ENCODE measurements around the gene C11orf54. TPM values are rescaled to one million over a fixed set of nuclear protein-coding genes. Genes with fewer than 3 reads are reported as not detected.
"Not testable (repeated sequence)": the region's sequence is repeated elsewhere in the genome, so short reads cannot be mapped to it uniquely, and the experiment has no call there.

The C11orf54 gene
- total RNA-seq, 2 donors from 2014 or later: 43.8 to 72.8 TPM

- 77% methylated on average over 3 of the region's 3 CpGs for WGBS
- no peak for TF ChIP-seq POLR2A (IDR thresholded peaks at IDR 0.05)
- TF ChIP-seq POLR2AphosphoS5 (IDR thresholded peaks at IDR 0.05): no peak
- no peak for TF ChIP-seq CTCF (IDR thresholded peaks at IDR 0.05)
- H3K4me3 ChIP-seq: no peak overlapping the region
- H3K9me3 ChIP-seq: no peaks in the 10 kb centered on the region
- H3K4me1 ChIP-seq (replicated peaks): no peaks in the 10 kb centered on the region
- H3K27ac ChIP-seq: no peak overlapping the region
- DNase-seq (ENCODE audit: low spot score): no peak
- no peaks in the 10 kb centered on the region for H3K36me3 ChIP-seq
- intact Hi-C loops (cut with DNase I): no loop called here
- no peaks in the 10 kb centered on the region for H3K27me3 ChIP-seq (replicated peaks; ENCODE audit: insufficient read depth)
Measured at GRCh38 chr11:93767018-93767417, 25.5 kb downstream of the C11orf54 start.

- Histone ChIP-seq H3K4me3 (no peak overlapping the region), H3K27ac (no peak overlapping the region), H3K9me3 (no peaks in the 10 kb centered on the region), H3K4me1 (replicated peaks) (no peaks in the 10 kb centered on the region), H3K27me3 (replicated peaks; ENCODE audit: insufficient read depth) (no peaks in the 10 kb centered on the region), H3K36me3 (no peaks in the 10 kb centered on the region)
- no peak for DNase-seq (ENCODE audit: low spot score)
- 33% methylated on average over 1 of the region's 1 CpG for WGBS
- no peak for TF ChIP-seq CTCF (IDR thresholded peaks at IDR 0.05)
- no peak for TF ChIP-seq POLR2AphosphoS5 (IDR thresholded peaks at IDR 0.05)
- TF ChIP-seq POLR2A (IDR thresholded peaks at IDR 0.05): no peak
- intact Hi-C loops (cut with DNase I): no loop called here
Measured at GRCh38 chr11:93770160-93770559, 28.7 kb downstream of the C11orf54 start.

DNA sequence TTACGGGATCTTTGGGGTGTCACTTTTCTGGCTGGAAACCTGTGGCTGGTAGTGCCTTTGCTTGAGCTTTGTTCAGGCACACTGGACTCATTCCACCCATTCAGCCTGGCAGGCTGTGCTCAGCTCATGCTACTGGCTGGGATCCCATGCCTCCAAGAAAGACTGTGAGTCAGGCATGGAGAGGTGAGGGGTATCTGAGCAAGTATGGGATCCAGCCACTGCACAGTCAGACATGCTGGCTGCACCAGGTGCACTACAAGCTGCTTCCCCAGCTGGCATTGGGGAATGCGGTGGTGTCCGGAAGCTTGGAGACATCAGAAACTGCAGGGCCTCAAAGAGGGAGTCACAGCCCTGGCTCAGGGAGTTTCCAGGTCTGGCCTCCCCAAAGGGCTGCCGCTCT is 30.7 kb downstream of the C11orf54 start:
- H3K9me3 ChIP-seq: no peaks in the 10 kb centered on the region
- no peak for TF ChIP-seq POLR2A (IDR thresholded peaks at IDR 0.05)
- H3K27me3 ChIP-seq (replicated peaks; ENCODE audit: insufficient read depth): no peaks in the 10 kb centered on the region
- H3K4me3 ChIP-seq: no peak overlapping the region
- WGBS: 96% methylated on average over 4 of the region's 4 CpGs
- no peak for DNase-seq (ENCODE audit: low spot score)
- no peaks in the 10 kb centered on the region for H3K4me1 ChIP-seq (replicated peaks)
- no peak overlapping the region for H3K27ac ChIP-seq
- no peaks in the 10 kb centered on the region for H3K36me3 ChIP-seq
- intact Hi-C loops (cut with DNase I): no loop called here

DNA sequence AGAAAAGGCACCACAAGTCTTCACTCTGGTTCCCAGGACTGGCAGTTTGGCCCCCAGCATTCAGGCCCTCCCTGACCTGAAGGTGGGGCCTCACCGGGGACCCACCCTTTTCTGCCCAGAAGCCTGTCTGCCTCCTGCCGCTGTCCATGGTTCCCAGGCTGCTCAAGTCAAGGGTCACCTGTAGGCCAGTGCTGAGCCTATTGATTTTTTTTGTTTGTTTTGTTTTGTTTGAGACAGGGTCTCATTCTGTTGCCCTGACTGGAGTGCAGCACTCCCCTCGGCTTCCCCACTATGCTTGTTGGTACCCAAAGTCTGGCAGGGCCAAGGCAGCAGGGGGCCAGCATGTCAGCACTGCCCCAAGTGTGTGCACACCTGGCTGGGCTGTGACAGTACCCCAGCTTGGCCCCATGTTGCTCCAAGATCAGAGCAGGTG is 31.6 kb downstream of the C11orf54 start:
- TF ChIP-seq POLR2A (IDR thresholded peaks at IDR 0.05): no peak
- TF ChIP-seq POLR2AphosphoS5 (IDR thresholded peaks at IDR 0.05): no peak
- TF ChIP-seq CTCF (IDR thresholded peaks at IDR 0.05): no peak
- intact Hi-C loops (cut with DNase I): no loop called here
- H3K4me1 ChIP-seq (replicated peaks): no peaks in the 10 kb centered on the region
- no peaks in the 10 kb centered on the region for H3K27me3 ChIP-seq (replicated peaks; ENCODE audit: insufficient read depth)
- H3K4me3 ChIP-seq: no peak overlapping the region
- no peak for DNase-seq (ENCODE audit: low spot score)
- no peak overlapping the region for H3K27ac ChIP-seq
- H3K36me3 ChIP-seq: no peaks in the 10 kb centered on the region
- no peaks in the 10 kb centered on the region for H3K9me3 ChIP-seq
- WGBS: 92% methylated on average over 3 of the region's 3 CpGs

GRCh38 chr11:93773601-93774200 is 32.2 kb downstream of the C11orf54 start:
- no peak for TF ChIP-seq POLR2AphosphoS5 (IDR thresholded peaks at IDR 0.05)
- no peak for TF ChIP-seq POLR2A (IDR thresholded peaks at IDR 0.05)
- TF ChIP-seq CTCF (IDR thresholded peaks at IDR 0.05): no peak
- no peaks in the 10 kb centered on the region for H3K4me1 ChIP-seq (replicated peaks)
- 93% methylated on average over 9 of the region's 10 CpGs for WGBS
- H3K36me3 ChIP-seq: no peaks in the 10 kb centered on the region
- no peak overlapping the region for H3K27ac ChIP-seq
- intact Hi-C loops (cut with DNase I): no loop called here
- no peaks in the 10 kb centered on the region for H3K9me3 ChIP-seq
- H3K4me3 ChIP-seq: no peak overlapping the region
- DNase-seq (ENCODE audit: low spot score): no peak
- H3K27me3 ChIP-seq (replicated peaks; ENCODE audit: insufficient read depth): no peaks in the 10 kb centered on the region

DNA sequence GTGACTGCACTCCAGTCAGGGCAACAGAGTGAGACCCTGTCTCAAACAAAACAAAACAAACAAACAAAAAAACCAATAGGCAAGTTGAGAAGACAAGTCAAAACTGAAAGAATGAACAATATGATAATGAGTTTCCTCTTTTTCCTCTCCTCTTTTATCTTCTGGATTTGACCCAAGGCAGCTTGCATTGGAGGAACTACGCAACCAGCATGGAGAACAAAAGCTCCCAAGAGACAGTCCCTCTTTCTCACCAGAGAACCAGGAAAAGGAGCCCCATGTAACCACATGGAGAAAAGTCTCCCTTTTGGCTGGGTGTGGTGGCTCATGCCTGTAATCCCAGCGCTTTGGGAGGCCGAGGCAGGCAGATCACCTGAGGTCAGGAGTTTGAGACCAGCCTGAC is 33.1 kb downstream of the C11orf54 start:
- H3K9me3 ChIP-seq; H3K36me3 ChIP-seq; H3K27ac ChIP-seq; DNase-seq (ENCODE audit: low spot score); H3K27me3 ChIP-seq (replicated peaks; ENCODE audit: insufficient read depth); H3K4me3 ChIP-seq; H3K4me1 ChIP-seq (replicated peaks); intact Hi-C loops (cut with DNase I): not testable (repeated sequence)
- 93% methylated on average over 3 of the region's 3 CpGs for WGBS

Data from prostate gland (tissue), 2 donors.